NCI-H524 (cell line): ENCODE results near the gene CDC37L1.
A peak's percentile ranks its signal among the peaks of the same experiment; 100 is the strongest.

Source experiments
- DNase-seq, 2 experiments: peaks; one replicate each; lab custom pipeline; 2025; lab: John Stamatoyannopoulos, UW

Gene CDC37L1

DNA sequence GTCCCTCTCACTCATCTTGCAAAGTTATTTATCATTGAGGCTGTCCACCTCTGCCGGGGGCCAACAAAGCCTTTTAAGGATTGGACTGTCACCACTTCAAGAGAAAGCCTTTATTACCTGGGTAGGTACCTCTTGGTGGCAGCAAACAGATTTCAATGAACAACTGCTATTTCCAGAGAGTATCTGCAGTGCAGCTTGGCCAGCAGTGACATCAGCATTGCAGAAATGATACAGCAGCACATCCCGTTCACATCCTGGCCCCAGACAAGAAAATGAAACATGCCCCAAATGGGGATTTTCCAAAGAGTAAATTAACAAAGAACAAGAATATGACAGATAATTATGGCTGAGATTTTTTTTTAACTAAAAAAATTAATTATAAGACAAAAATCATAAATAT, 10.8 kb upstream of the CDC37L1 start:
- DNase-seq, result no peak

DNA sequence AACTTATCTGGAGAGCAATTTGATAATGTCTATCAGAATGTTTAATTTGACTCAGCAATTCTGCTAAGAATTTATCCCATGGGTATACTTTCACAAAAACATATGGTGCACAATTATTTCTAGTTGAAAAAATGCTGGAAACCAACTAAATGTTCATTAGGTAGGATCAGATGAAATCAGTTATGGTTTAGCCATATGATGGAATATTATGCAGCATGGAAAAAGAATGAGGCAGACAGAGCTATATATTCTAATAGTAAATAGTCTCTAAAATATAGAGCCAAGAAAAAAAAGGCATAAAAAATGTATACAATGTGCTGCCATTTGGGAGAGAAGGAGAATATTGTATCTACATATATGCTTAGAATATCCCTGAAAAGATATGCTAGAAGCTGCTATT, 9.5 kb upstream of the CDC37L1 start:
- no peak for DNase-seq

DNA sequence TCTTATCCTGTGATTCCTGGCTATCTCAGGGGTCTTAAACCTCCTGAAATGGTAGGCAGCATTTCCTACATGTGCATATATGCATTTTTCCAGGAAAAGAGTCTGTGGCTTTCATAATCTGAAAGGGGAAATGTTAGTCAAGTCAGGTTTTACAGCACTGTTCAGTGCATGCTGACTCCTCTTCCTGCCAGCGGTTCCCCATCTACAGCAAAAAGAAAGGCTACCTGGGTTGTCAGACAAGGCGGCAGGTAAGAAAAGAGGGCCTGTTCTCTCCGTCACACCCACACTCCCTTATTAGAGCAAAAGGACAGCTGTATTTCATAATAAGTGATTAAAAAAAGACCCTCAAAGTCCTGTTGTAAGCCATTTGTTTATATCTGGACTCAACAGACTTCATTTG, 8.8 kb upstream of the CDC37L1 start:
- DNase-seq, result no peak

DNA sequence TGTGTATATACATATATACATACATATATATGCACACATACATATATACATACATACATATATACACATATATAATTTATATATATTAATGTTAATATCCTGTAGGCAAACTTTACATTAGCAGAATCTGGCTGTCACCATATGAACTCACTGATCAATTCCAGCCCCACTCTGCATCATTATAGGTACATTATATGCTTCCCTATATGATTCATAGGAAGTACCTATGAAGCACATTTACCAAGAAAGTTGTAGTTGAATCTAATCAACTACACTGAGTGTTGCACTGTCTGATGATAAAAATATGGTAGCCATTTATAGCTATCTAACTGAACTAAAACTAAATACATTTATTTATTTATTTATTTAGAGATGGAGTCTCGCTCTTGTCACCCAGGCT, 7.6 kb upstream of the CDC37L1 start:
- DNase-seq, result no peak

DNA sequence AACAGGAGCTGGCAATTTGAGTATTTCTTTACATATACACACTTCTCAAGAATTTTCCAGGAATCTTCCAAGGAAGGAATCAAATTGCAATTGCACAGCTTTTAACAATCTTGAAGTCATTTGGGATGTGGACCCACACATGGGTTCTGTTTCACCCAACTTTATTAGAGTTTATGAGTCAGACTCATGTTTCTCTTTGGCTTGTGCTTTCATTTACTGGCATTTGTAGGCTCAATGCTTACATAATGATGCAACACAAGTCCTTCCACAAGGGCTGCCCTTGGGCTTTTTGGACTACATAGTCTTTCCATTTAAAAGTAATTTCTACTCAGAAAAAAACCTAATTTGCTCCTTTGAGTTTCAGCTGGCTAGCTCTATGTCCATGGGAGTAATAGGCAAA, 4.6 kb upstream of the CDC37L1 start:
- DNase-seq, result no peak

DNA sequence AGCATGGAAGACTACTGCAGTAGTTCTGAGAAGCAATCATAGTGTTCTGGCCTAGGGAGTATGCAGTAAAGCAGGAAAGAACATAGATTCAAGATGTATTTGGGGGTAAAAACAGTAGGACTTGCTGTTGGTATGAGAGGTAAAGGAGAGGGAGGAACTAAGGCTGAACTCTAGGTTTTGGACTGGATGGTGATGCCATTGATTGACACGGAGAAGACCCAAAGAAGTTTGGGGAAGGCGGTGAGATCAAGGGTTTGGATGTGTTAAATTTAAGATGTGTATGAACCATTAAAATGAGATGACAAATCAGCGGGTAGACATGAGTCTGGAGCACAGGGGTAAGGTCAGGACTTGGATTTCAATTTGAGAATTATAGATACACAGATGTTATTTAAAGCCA, 2.0 kb upstream of the CDC37L1 start:
- DNase-seq, result no peak

DNA sequence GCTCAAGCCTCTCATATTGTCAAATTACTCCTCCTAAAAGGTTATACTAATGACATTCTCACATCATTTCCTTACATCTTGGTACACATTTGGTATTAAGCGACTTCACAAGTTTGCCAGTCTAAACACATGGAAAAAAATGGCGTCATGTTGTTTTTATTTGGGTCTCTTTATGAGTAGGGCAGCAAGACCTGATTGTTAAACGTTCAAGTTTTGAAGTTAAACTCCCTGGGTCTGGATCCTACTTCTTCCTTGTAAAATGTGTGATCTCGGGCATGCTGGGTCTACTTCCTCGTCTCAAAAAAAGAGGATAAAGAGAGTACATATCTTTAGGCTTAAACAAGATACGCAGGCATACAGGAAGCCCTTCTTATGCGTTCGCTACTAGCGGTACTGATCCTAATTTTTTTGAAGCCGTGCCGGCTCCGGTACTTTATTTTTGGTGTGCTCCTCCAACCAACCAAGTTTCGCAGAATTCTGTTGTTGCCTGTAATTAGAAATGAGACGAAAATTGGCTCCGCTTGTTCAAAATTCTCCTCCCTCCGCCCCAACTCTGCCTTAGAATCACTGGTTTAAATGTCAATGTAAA, 596 bp upstream of the CDC37L1 start:
- DNase-seq, result peak in 1 of 2 experiments; percentile 43

DNA sequence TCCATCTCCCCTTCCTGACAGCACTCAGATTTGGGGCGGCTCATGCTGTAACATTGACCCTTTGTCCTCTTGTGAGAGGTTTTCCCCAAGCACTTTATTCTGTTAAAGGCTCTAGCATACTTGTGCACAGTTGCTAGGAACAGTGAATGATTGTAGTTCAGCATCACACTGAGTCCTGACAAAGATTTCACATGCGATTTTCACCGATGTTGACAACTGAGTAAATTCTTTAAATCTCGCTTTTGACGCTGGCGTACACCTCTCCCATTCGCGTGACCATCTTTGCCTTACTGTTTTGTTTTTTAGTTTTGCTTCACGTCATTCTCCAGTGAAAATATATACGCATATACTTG, 780 bp downstream of the CDC37L1 start:
- peak in 1 of 2 experiments; percentile 28 for DNase-seq

DNA sequence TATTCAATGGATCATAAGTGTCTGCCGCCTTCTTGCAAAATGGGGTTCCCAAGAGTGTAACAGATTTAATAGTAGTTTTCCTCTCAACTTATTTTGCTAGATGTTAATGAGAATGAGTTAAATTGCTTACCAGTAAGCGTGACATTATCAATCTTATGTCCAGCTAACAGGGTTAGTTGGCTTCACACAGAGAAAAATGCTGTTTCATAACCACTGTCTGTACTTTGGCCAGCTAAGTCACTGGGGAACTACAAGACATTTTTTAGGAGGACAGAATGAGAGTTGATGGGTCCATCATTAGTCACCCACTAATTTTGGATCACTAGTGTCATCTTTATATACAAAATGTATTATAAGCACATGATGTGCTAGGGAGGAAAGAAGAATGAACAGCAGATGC, 1.4 kb downstream of the CDC37L1 start:
- DNase-seq, result no peak

DNA sequence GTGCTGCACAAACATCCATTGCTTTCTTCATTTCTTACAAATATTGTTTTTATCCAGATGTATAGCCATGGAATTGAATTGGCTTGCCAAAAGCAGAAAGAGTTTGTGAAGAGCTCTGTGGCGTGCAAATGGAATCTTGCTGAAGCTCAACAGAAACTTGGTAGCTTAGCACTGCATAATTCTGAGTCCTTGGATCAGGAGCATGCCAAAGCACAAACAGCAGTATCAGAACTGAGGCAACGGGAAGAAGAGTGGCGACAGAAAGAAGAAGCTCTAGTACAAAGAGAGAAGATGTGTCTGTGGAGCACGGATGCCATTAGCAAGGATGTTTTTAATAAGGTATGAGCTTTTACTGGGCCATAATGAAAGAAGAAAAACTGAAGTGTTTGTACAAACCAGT, 5.5 kb downstream of the CDC37L1 start:
- DNase-seq, result no peak

DNA sequence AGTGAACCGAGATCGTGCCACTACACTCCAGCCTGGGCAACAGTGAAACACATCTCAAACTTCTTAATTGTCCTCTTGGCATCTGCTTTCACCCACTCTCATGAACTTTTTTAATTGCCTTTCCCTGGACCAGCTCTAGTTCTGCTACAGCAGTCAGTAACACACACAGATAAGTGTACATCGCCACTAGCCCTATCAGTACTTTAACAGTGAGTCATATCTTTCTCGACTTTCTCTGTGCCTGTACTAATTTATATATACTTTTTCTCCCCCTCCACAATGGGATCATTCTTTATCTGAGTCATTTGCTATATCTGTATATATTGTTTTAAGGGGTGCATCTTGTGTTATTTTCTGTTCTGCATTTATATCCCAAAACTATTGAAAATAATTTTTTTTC, 6.7 kb downstream of the CDC37L1 start:
- no peak for DNase-seq

DNA sequence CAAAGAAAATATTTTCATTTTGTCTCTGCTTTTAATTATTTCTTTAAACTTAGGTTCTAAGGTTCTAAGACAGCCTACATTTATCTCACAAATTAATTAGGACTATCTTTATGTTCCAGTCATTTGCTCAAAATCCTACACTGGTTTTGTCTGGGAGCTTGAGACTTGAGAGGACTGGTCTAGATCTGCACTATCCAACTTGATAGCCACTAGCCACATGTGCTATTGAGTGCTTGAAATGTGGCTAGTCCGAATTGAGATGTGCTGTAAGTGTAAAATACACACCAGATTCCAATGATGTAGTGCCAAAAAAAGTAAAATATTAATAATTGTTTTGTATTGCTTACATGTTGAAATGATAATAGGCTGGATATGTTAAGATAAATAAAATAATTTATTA, 7.2 kb downstream of the CDC37L1 start:
- DNase-seq, result no peak

DNA sequence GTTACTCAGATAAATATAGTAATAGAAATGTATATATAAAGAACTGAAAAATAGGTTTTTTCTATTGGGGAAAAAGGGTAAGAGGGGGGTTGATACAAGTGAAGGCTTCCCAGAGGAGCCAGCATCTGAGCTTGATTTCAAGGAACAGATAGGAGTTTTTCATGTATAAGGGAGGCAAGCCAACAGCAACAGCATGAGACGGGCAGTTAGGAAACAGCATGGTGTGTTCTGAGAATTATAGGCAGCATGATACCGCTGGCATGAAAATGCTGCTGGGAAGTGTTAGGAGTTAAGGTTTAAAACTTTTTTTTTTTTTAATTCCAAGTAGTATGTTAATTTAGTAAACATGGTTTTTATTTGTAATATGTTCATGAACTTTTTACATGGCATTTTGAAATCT, 9.7 kb downstream of the CDC37L1 start:
- no peak for DNase-seq

DNA sequence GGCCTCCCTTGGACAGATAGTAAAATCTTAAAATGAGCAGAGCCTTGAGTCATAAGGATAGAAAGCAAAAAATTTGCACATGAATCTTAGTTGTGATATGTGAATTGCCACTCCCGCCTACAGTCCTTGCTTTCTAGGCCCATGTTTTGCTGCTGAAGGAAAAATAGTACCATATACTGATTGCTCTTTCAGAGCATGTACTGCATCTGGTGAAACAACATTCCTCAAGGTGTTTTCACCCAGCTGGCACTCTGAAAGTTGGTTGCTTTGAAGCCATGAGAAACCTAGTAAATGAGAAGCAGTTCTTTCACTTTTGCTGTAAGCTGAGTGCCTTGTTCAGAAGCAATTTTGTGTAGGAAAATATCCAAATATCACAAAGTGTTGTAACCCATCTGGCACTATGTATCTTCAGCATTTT, 10.3 kb downstream of the CDC37L1 start:
- no peak for DNase-seq

DNA sequence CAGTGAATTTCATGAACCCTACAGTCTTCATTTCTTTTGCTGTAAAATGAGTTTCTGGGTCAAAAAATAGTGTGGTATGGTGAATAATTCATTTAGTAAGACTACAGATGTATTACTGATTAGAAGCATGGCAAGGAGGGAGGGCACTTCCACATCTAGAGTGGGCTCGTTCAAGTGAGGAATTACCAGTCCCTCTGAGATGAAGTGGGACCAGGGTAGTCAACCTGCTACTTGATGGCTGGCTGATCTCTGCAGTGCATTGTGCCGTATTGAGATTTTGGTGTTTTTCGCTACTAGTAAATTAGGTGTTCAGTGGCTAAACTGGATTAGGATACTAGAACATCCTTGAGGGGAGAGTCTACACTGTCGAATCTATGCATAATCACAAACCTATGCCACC, 10.8 kb downstream of the CDC37L1 start:
- no peak for DNase-seq

DNA sequence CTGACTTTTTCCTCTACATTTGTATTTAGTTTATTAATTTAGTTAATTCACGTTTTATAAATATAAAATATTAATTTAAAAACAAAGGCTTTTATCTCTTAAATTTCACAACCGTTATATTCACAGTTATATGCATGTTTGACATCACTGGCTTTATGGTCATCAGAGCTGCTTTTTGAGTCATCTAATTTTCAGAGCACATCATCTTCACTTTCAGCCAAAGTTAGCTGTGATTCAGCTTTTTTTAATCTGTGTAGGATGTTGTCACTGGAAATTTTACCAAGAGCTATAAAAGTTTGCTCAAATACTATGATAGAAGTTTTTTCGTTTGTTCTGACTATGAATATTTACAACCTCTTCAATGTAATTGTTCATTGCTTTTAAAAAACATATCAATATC, 12.4 kb downstream of the CDC37L1 start:
- no peak for DNase-seq

DNA sequence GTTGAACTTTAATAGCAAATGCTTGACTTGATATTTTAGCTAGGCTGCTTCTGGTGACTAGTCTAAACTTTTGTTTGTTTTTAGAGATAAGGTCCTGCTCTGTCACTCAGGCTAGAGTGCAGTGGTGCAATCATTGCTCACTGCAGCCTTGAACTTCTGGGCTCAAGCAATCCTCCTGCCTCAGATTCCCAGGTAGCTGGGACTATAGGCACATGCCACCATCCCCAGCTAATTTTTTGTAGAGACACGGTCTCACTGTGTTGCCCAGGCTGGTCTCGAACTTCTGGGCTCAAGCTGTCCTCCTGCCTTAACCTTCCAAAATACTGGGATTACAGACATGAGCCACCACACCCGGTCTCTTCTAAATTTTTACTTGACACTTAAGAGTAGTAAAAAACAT, 20.7 kb downstream of the CDC37L1 start:
- DNase-seq, result no peak

DNA sequence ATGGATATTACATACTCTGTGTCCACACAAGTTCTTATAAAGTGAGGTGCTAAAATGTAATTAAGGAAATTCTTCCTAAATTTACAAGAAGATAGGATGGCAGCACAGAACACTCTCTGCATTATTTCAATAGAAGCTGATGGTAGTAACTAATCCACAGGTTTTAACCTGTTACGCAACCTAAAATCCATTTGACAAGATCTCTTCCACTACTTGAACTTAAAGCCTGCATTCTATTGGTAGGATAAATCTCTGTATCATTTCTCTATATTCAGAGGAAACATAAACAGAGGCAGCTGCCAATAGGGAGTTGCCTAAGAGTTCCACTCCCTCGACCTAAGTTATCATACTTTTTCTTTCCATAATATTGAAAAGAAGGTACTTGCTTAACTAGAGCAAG, 21.6 kb downstream of the CDC37L1 start:
- no peak for DNase-seq

DNA sequence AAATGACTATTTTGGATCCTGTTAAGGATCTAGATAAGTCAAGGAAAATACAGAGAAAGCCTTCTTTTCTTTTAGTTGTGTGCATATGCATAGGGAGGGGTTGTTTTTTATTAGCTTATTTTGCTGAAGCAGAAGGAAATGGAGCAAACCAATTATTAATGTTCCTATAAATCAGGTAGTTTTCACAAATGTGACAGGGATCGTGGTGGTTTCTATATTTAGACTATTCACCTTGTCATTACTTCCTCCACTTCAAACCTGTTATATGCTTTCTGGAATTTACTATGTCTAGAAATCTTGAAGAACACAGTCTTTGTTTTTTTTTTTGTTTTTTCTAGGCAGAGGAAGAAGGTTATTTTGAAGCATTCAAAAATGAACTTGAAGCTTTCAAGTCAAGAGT, 22.2 kb downstream of the CDC37L1 start:
- DNase-seq, result no peak

DNA sequence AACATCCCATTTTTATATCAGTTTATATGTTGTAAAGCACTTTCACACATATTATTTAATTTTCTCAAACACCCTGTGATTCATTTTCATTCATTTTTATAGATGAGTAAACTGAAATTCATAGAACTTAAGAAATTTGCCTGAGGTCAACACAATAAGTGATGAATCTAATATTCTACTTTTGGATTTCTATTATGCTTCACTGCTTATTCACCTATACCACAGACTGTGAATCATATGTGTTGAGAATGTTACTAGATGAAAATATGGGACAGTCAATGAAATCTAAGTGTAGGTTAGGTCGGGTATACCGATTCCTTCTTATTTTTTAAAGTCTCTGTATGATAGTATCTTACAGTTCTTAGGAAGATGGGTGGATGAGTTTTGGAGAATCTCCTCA, 24.8 kb downstream of the CDC37L1 start:
- no peak for DNase-seq

DNA sequence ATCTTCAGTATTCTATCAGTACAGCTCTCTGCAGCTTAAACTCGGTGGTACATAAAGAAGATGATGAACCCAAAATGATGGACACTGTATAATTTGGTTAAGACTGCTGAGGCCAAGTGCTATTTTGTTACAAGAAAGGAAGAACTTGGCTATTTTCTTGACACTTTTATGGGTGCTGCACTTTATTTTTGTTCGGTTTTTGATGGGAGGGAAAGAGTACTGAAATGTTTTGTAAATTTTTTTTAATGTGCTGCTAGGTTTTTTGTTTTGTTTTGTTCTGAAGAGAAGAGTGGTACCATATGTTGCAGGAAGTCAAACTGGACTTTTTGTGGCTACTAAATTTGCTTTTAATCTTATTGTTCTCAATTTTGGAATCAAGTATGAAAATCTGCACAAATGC, 26.7 kb downstream of the CDC37L1 start:
- DNase-seq, result no peak

DNA sequence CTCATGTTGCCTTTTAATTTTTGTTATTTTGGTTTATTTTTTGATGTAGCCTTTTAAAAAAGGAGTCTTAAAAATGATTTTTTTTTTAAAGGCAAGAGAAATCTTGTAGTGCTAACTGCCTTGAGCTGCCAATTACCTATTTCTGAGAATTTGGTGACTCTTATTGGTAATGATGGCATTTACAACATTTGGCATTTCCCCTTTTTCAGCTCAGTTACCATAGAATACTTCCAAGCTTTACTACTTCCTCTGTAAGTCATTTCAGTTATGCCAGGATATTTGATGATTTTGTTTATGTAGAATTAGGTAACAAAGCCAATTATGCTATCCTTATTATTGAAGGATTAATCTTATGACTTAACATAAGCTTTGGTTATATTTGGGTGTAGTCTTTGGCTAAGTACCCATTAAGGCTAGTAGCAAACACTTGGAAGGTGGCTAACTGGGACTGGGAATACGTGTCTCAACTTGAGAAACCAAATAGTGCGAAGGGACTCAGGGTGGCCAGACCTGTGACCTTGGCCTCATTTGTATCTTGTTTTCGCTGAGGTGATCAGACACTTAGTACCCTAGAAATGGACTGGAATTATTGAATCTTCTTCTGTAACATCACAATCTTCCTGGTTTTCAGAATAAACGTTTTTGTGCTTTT, 27.7 kb downstream of the CDC37L1 start:
- peak in 1 of 2 experiments; percentile 8 for DNase-seq

DNA sequence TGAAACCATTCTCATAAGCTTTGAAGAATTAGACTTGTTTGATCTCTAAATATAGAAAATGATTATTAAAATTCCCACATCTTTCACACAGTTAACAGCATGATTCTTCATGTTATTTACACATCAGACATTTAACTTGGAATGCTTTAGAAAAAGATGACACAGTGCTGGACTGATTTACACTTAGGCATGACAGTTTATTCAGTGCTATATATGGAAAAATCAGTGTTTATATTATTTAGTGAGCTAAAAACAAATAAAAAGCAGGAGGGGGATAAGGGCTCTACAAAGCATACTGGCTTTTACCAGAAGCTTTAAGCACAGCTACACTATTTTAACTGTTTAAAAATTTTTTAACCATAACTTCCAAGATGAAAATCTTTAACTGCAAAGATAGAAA, 30.0 kb downstream of the CDC37L1 start:
- no peak for DNase-seq

DNA sequence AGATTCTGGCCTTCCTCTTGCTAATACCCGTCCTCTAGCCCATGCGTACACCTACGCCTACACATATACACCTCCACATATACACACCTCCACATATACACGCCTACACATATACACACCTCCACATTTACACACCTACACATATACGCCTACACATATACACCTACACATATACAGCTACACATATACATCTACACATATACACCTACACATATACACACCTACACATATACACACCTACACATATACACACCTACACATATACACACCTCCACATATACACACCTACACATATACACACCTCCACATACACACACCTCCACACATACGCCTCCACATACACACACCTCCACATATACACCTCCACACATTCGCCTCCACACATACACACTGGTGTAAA, 34.5 kb downstream of the CDC37L1 start:
- DNase-seq, result peak in 1 of 2 experiments; percentile 8
